ENCODE data around the gene TEX264. TPM values are rescaled to one million over a fixed set of nuclear protein-coding genes. Genes with fewer than 3 reads are reported as not detected.
"Not testable (repeated sequence)": the region's sequence is repeated elsewhere in the genome, so short reads cannot be mapped to it uniquely, and the experiment has no call there.

Gene TEX264
- total and polyA plus RNA-seq, 5 donors, result 37.6 to 67.8 (median 38.8) TPM

DNA sequence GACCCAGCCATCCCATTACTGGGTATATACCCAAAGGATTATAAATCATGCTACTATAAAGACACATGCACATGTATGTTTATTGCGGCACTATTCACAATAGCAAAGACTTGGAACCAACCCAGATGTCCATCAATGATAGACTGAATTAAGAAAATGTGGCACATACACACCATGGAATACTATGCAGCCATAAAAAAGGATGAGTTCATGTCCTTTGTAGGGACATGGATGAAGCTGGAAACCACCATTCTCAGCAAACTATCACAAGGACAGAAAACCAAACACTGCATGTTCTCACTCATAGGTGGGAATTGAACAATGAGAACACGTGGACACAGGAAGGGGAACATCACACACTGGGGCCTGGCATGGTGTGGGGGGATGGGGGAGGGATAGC, 17.6 kb upstream of the TEX264 start:
- H3K9me3 ChIP-seq (ENCODE audit: control insufficient read depth, low read length); H3K27me3 ChIP-seq (ENCODE audit: control insufficient read depth, insufficient read depth); DNase-seq; H3K27ac ChIP-seq (ENCODE audit: low read length); H3K4me3 ChIP-seq (ENCODE audit: low read length); intact Hi-C loops (cut with DNase I); H3K4me1 ChIP-seq (ENCODE audit: control insufficient read depth, insufficient read depth, low read length); ATAC-seq: not testable (repeated sequence)
- WGBS, result 97% methylated on average over 1 of the region's 2 CpGs

DNA sequence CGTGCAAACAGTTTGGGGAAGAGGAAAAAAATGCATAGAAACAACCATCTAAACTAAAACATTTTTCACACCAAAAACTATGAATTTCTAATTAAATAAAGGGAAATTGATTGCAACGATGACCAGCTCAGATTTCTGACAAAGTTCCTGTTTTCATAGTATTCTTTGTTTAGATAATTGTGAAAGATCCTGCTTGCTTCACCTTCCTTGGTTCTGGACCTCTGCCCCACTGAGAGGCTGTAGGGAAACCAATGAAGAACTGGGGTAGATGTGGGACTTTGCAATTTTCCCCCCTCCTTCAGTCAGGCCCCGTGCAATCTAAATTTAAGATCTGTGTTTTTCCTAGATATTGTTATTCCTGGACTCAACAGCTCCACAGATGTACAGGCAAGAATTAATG, 13.8 kb upstream of the TEX264 start:
- intact Hi-C loops (cut with DNase I), result no loop called here
- ATAC-seq (no peak), DNase-seq (no peak)
- Histone ChIP-seq H3K9me3 (ENCODE audit: control insufficient read depth, low read length) (no peaks in the 10 kb centered on the region), H3K27ac (ENCODE audit: low read length) (no peak overlapping the region), H3K4me1 (ENCODE audit: control insufficient read depth, insufficient read depth, low read length) (no peaks in the 10 kb centered on the region), H3K27me3 (ENCODE audit: control insufficient read depth, insufficient read depth) (no peaks in the 10 kb centered on the region), H3K4me3 (ENCODE audit: low read length) (no peak overlapping the region)
- WGBS, result 88% methylated on average over 3 of the region's 3 CpGs

GRCh38 chr3:51659942-51660341, 11.1 kb upstream of the TEX264 start:
- ATAC-seq, result no peak
- H3K4me1 ChIP-seq (ENCODE audit: control insufficient read depth, insufficient read depth, low read length), result no peaks in the 10 kb centered on the region
- DNase-seq, result no peak
- H3K4me3 ChIP-seq (ENCODE audit: low read length), result no peak overlapping the region
- H3K9me3 ChIP-seq (ENCODE audit: control insufficient read depth, low read length), result no peaks in the 10 kb centered on the region
- H3K27me3 ChIP-seq (ENCODE audit: control insufficient read depth, insufficient read depth), result no peaks in the 10 kb centered on the region
- 96% methylated on average over 9 of the region's 9 CpGs for WGBS
- intact Hi-C loops (cut with DNase I), result no loop called here
- no peak overlapping the region for H3K27ac ChIP-seq (ENCODE audit: low read length)

DNA sequence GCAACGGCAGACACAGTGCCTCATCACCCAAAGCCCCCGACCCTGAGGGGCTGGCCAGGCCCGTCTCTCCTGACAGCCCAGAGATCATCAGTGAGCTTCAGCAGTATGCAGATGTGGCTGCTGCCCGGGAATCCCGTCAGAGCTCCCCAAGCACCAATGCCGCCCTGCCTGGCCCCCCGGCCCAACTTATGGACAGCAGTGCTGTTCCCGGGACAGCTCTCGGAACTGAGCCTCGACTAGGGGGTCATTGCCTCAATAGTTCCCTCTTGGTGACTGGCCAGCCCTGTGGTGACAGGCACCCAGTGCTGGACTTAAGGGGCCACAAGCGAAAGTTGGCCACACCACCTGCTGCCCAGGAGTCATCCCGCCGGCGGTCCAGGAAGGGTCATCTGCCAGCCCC, 8.6 kb upstream of the TEX264 start:
- Histone ChIP-seq H3K9me3 (ENCODE audit: control insufficient read depth, low read length) (no peaks in the 10 kb centered on the region), H3K27ac (ENCODE audit: low read length) (no peak overlapping the region), H3K4me1 (ENCODE audit: control insufficient read depth, insufficient read depth, low read length) (no peaks in the 10 kb centered on the region), H3K4me3 (ENCODE audit: low read length) (no peak overlapping the region), H3K27me3 (ENCODE audit: control insufficient read depth, insufficient read depth) (no peaks in the 10 kb centered on the region)
- ATAC-seq (peak in 1 of 2 donors; percentile 13), DNase-seq (no peak)
- WGBS, result 94% methylated on average over 14 of the region's 14 CpGs
- intact Hi-C loops (cut with DNase I), result no loop called here

GRCh38 chr3:51668756-51669155, 2.3 kb upstream of the TEX264 start:
- Histone ChIP-seq H3K4me3 (ENCODE audit: low read length) (no peak overlapping the region), H3K27me3 (ENCODE audit: control insufficient read depth, insufficient read depth) (no peaks in the 10 kb centered on the region), H3K4me1 (ENCODE audit: control insufficient read depth, insufficient read depth, low read length) (peaks cover 7% of the 10 kb centered on the region), H3K27ac (ENCODE audit: low read length) (no peak overlapping the region), H3K9me3 (ENCODE audit: control insufficient read depth, low read length) (no peaks in the 10 kb centered on the region)
- ATAC-seq, result no peak
- DNase-seq, result no peak
- 89% methylated on average over 1 of the region's 1 CpG for WGBS
- intact Hi-C loops (cut with DNase I), result loop anchor here in 1 of 4 donors (5.0 kb wide), 1 partner anchor 166 kb away; the partner anchor contains the start of gene DCAF1

- intact Hi-C loops (cut with DNase I), result loop anchor here in 3 of 4 donors (5.0 to 10.0 kb wide), 2 partner anchors 167 to 275 kb away; partner anchors contain the start of genes DCAF1 (in 3 of the 3) and RBM15B (in 1 of the 3)
- peaks cover 7% of the 10 kb centered on the region for H3K4me1 ChIP-seq (ENCODE audit: control insufficient read depth, insufficient read depth, low read length)
- 46% methylated on average over 9 of the region's 9 CpGs for WGBS
Observed at GRCh38 chr3:51669241-51670052, 1.6 kb upstream of the TEX264 start.

DNA sequence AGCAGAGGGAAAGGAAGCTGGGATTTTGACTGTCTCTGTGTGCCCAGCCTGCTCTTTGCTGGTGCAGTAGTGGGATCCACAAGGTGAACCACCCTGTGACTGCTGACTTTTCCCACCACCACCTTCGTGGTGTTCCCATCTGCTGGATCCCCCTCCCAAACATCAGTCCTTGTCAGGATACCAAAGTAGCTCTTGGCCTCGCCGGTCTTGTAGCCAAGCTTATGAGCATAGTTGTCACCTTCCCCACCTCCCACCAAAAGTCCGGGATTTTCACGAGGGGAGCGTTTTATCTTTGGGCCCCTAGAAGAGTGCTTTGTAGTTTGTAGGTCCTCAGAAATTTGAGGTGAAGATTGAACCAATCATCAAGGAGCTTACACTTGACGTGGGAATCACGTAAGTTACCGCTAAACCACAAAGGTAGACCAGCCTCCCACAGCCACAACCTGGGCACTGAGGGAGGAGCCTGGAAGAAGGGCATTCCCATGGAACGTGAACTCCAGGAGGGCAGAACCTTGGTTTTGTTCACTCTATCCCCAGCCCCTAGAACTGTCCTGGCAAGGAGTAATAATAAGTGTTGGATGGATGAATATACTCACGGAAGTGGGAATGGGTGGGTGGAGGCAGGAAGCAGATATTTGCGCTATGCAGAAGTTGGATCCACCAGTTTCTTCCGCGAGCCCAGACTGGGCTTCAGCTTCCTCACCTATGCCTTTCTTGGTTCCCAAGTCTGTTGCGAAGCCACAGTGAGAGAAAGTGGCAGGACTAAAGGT, 814 bp upstream of the TEX264 start:
- WGBS, result 59% methylated on average over 15 of the region's 15 CpGs
- intact Hi-C loops (cut with DNase I), result loop anchor here in 2 of 4 donors (5.0 to 10.0 kb wide), 2 partner anchors 168 to 275 kb away; partner anchors contain the start of genes DCAF1 (in 2 of the 2) and RBM15B (in 1 of the 2)
- peak overlapping the region; percentile 70 for H3K4me3 ChIP-seq (ENCODE audit: low read length)
- no peaks in the 10 kb centered on the region for H3K27me3 ChIP-seq (ENCODE audit: control insufficient read depth, insufficient read depth)
- H3K4me1 ChIP-seq (ENCODE audit: control insufficient read depth, insufficient read depth, low read length), result peaks cover 7% of the 10 kb centered on the region
- ATAC-seq (no peak), DNase-seq (no peak)
- H3K9me3 ChIP-seq (ENCODE audit: control insufficient read depth, low read length), result no peaks in the 10 kb centered on the region
- H3K27ac ChIP-seq (ENCODE audit: low read length), result peak overlapping the region; percentile 16

More at GRCh38 chr3:51669241-51670052, 1.6 kb upstream of the TEX264 start:
- DNase-seq, result peak; percentile 83 to 95 (median 93)
- ATAC-seq, result peak; percentile 31 to 39
- Histone ChIP-seq H3K4me3 (ENCODE audit: low read length) (no peak overlapping the region), H3K27me3 (ENCODE audit: control insufficient read depth, insufficient read depth) (no peaks in the 10 kb centered on the region), H3K9me3 (ENCODE audit: control insufficient read depth, low read length) (no peaks in the 10 kb centered on the region), H3K27ac (ENCODE audit: low read length) (no peak overlapping the region)

DNA sequence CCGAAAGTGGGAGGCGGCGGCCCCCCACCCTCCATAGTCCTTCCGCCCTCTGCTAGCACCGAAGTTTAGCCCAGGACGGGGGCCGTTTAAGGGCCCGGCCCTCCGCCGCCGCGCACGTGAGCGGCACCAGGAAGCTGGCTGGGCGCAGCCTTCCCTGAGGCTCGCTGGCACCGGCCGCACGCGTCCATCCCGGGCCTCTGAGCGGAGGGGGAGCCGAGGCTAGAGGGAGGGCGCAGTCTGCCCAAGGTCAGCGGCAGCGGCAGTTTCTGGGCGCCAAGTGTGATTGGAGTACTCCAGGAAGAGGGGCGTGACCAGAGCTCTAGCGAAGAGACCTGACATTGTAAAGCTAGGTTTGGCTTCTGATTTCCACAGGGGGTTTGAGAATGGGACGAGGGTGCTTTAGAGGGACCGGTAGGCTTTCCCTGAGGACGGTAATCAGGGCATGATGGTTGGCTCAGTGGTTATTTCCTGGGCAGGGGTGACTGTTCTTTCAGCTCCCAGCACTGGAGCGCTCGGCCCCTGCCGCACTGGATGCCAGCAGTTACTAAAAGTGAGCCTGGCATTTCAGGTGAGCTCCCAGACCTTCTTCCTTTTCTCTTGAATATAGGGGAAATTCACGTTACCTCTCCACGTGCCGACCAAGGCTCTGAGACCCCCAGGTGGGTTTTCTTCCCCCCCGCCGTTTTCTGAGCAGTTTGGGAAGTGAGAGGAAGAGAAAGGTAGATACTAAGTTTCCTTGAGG, 853 bp downstream of the TEX264 start:
- WGBS, result 8% methylated on average over 40 of the region's 40 CpGs
- peak overlapping the region; percentile 70 for H3K4me3 ChIP-seq (ENCODE audit: low read length)
- H3K27ac ChIP-seq (ENCODE audit: low read length), result peak overlapping the region; percentile 88
- peak; percentile 79 to 90 (median 89) for DNase-seq
- H3K4me1 ChIP-seq (ENCODE audit: control insufficient read depth, insufficient read depth, low read length), result peaks cover 7% of the 10 kb centered on the region
- no peaks in the 10 kb centered on the region for H3K27me3 ChIP-seq (ENCODE audit: control insufficient read depth, insufficient read depth)
- no peaks in the 10 kb centered on the region for H3K9me3 ChIP-seq (ENCODE audit: control insufficient read depth, low read length)
- intact Hi-C loops (cut with DNase I), result loop anchor here in 2 of 4 donors (5.0 to 10.0 kb wide), 2 partner anchors 170 to 277 kb away; partner anchors contain the start of genes DCAF1 (in 2 of the 2) and RBM15B (in 1 of the 2)
- ATAC-seq, result peak; percentile 69 to 86

DNA sequence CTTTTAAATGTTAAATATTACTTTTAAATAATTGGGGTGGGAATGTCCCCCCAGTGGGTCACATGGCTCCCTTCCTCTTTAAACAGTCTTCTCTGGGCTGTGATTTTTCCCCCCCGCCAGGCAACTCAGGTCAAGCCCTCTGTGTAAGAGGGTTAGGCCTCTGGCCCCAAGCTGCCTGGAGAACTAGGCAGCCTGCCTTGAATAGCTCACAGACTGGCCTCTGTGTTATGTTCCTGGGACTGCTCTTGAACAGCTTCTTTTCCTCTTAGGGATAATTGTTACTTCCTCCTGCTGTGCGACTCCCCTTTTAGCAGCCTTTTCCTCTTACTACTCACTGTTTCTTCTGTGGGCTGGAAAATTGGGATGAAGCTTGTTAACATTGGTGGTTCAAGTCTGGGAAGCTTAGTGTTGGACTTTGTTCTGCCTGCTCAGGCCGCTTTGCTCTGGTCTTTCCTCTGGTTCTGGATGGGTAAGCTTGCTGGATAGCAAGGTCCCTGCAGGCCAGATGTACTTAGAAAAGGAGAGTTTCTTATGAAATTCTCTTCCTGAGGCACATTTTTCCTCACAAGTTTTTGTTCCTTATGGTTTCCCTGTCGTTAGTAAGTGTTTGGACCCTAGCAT, 2.2 kb downstream of the TEX264 start:
- DNase-seq (no peak), ATAC-seq (no peak)
- Histone ChIP-seq H3K27me3 (ENCODE audit: control insufficient read depth, insufficient read depth) (no peaks in the 10 kb centered on the region), H3K9me3 (ENCODE audit: control insufficient read depth, low read length) (no peaks in the 10 kb centered on the region), H3K4me1 (ENCODE audit: control insufficient read depth, insufficient read depth, low read length) (peaks cover 7% of the 10 kb centered on the region), H3K4me3 (ENCODE audit: low read length) (no peak overlapping the region), H3K27ac (ENCODE audit: low read length) (no peak overlapping the region)
- intact Hi-C loops (cut with DNase I), result loop anchor here in 2 of 4 donors (5.0 to 10.0 kb wide), 2 partner anchors 171 to 278 kb away; partner anchors contain the start of genes DCAF1 (in 2 of the 2) and RBM15B (in 1 of the 2)
- 70% methylated on average over 4 of the region's 4 CpGs for WGBS

Measured in right cardiac atrium (tissue), 5 donors.